Measurements from ENCODE around the gene TNFRSF1B. TPM values are rescaled to one million over a fixed set of nuclear protein-coding genes. Genes with fewer than 3 reads are reported as not detected.
A peak's percentile ranks its signal among the peaks of the same experiment; 100 is the strongest.

The TNFRSF1B gene
- total RNA-seq, 4 donors from 2014 or later = 34.0 to 122 (median 84.5) TPM

DNA sequence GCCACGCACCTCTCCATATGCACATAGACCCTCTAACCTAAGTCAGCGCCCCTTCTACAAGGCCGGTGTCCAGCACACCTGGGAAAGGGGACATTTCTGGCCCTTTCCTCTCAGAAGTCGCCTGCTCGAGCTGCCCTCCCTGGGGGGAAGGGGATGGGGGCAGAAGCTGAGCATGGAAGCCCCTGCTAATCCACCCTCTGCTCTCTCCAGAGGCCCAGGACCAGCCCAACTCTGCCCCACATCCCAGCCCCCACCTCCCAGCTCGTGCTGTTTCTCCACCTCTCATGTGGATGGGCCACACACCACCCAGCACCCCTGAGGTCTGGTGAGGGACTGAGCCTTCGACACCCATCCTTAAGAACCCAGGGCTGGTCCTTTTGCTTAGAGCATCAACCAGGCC lies 14.8 kb downstream of the TNFRSF1B start:
- ATAC-seq (ENCODE audit: low FRiP score) (no peak), DNase-seq (ENCODE audit: low spot score) (no peak)
- TF ChIP-seq, protein P1, sequence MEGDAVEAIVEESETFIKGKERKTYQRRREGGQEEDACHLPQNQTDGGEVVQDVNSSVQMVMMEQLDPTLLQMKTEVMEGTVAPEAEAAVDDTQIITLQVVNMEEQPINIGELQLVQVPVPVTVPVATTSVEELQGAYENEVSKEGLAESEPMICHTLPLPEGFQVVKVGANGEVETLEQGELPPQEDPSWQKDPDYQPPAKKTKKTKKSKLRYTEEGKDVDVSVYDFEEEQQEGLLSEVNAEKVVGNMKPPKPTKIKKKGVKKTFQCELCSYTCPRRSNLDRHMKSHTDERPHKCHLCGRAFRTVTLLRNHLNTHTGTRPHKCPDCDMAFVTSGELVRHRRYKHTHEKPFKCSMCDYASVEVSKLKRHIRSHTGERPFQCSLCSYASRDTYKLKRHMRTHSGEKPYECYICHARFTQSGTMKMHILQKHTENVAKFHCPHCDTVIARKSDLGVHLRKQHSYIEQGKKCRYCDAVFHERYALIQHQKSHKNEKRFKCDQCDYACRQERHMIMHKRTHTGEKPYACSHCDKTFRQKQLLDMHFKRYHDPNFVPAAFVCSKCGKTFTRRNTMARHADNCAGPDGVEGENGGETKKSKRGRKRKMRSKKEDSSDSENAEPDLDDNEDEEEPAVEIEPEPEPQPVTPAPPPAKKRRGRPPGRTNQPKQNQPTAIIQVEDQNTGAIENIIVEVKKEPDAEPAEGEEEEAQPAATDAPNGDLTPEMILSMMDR (IDR thresholded peaks at IDR 0.05) = no peak

DNA sequence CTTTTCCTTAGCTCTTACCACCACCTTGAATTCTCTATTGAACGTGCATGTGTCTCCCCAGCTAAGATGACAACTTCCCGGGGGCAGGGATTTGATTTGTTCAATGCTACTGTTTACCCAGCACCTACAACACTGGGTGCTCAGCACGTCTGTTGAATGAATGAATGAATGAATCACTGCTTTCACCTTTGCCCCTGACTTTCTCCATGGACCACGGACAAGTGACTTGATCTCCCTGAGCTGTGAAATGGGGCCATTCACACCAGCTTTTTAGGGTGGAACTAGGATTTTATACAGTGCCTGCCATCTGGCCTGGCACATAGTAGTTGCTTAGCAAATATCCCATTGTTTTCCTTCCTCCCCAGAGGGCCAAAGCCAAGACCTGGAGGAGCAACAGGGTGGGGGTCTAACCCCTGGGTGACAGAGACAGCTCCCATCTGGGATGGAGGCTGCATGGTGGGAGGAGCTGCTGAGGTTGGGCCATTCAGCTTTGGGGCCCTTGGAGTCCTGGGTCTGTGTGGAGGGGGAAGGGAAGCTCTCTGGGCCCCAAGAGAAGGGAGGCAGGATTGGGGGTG lies 15.7 kb downstream of the TNFRSF1B start:
- TF ChIP-seq, protein P1 (IDR thresholded peaks at IDR 0.05) = no peak
- no peak for DNase-seq (ENCODE audit: low spot score)
- ATAC-seq (ENCODE audit: low FRiP score) = no peak

GRCh38 chr1:12183095-12183794 lies 16.5 kb downstream of the TNFRSF1B start:
- TF ChIP-seq, protein P1 (IDR thresholded peaks at IDR 0.05) = no peak
- no peak for DNase-seq (ENCODE audit: low spot score)
- no peak for ATAC-seq (ENCODE audit: low FRiP score)

DNA sequence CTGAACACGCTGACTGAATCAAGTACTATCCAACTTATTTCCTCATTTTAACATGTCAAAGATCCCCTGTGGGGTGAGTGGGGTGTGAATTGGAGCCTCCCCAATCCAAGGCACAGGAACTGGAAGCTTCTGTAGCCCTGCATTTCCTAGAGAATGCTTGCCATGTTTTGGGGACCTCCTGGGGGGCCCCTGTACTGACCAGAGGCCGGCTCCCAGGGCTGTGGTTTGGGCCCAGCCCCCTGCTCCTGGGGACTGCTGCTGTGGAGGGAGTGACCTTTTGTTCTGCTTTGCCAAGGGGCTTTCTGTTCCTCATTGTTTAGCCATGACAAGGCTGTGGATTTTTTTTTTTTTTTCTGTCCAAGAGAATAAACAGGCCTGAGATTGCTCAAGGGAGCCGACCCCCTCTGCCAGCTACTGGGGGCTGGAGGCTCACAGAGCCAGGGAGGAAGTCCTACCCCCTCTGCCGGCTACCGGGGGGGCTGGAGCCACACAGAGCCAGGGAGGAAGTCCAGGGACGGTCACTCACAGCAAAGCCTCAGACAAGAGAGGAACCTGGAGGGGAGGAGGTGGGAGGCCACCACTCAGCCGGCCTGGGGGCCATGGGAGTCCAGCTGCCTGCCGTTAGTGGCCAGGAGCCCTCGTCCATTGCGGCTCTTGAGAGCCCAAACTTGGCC lies 17.4 kb downstream of the TNFRSF1B start:
- ATAC-seq (ENCODE audit: low FRiP score) (peak; percentile 52), DNase-seq (ENCODE audit: low spot score) (no peak)
- TF ChIP-seq, protein P1 (IDR thresholded peaks at IDR 0.05) = no peak

DNA sequence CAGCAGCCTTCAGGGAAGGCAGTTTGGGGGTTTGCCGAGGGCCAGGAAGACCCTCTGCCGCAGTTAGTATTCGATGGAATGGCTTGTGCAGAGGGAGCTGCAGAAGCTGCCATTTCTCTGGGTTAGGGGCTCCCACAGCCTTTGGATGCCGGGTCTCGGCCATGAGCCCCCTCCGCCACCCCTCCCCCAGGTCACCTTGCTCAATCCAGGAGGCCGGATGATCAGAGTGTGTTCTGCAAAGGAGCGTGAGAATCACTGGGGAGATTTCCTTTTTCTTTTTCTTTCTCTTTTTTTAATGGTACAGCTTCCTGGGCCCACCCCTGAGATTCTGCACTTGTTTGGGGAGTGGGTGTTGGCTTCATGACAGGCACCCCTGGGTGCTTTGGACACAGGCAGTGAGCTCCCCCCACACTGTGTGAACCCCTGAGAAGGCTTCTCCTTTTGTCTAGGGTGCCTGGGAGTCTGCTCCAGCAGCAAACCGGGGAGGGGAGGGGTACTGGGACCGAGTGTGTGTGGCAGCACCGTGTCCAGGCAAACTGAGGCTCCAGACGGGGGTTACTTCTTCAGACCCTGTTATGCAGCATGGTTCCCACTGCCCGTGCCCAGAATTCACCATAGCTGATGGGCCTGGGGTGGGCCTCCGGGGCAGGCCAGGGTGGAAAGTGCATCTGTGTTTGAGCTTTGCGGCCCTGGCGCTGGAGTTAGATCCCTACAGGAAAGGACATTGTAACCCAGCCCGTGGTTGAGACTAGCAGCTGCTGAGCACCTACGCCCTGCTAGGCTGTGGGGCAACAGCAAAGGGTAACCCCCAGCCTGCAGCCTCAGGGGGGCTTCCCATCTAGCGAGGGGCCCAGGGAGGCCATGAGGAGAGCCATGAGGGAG lies 18.5 kb downstream of the TNFRSF1B start:
- DNase-seq (ENCODE audit: low spot score) (no peak), ATAC-seq (ENCODE audit: low FRiP score) (no peak)
- TF ChIP-seq, protein P1 (IDR thresholded peaks at IDR 0.05) = no peak

DNA sequence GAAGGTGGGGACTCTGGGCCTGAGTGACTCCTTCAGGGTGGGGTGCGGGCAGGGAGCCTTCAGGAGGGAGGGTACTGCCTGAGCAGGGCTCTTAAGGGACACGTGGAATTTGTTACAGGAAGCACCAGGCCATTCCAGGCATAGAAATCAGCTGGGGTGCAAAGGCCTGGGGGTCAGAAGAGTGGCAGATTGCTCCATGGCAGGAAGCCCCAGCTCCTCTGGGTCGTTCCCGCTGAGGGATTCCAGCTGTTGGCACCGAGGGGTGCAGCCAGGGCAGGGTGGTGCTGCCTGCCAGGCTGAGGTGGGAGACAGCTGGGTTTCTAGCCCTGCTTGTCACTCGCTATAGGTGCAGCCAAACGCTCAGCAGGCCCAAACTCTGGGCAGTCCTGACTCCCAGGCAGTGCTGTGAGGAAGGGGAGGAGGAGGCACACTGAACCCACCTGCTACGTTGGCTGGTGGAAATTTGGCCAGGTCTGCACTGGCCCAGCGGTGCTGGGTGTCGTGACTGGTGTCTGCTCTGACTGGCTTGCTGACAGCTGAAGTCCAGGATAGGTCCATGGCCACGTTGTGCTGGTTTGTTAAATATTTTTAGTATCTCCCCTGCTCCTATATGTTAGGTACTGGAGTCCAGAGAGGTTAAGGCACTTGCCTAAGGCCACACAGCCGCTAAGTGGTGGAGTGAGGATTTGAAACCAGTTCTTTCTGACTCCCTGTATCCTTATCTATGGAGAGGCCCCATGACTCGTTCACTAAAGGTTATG lies 19.3 kb downstream of the TNFRSF1B start:
- DNase-seq (ENCODE audit: low spot score) = no peak
- TF ChIP-seq, protein P1 (IDR thresholded peaks at IDR 0.05) = no peak
- ATAC-seq (ENCODE audit: low FRiP score) = no peak
